GM12891 (cell line): ENCODE data around the gene EMX2.

ENCODE experiments used
- POLR2A ChIP-seq: IDR thresholded peaks from 2 replicates; pipeline ENCODE4 v1.6.1; 2011; ENCODE audit warnings: low read depth, low read length, control low read depth
- POU2F2 ChIP-seq: IDR thresholded peaks from 2 replicates; pipeline ENCODE4 v1.6.1; 2011; ENCODE audit warnings: low read depth, mild to moderate bottlenecking, control low read depth, low read length, moderate library complexity
- SPI1 ChIP-seq: IDR thresholded peaks from 2 replicates; pipeline ENCODE4 v1.6.1; 2011; ENCODE audit warnings: low read depth, low read length, control low read depth
- TAF1 ChIP-seq: IDR thresholded peaks from 2 replicates; pipeline ENCODE4 v1.6.1; 2011; ENCODE audit warnings: low read depth, low read length, control low read depth

DNA sequence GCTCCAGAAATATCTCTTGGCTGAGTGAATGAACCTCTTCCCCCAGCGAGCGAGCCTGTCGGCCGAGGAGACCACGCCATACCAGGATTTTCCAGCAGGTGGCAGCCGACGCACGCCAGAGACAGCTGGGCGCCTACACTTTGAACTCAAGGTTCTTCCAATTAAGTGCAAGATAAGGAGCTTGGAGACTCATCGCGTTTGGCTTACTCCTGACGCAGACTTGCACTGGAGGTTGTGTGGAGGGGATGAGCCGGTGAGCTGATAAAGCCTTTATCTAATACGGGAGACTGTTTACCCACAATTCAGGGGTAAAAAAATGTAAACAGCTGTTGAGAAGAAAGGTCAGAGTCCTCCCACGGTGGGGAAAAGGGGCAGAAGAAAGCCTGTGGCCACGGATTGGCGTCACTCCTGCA, 45.9 kb upstream of the EMX2 start:
- no peak for TF ChIP-seq POU2F2
- no peak for TF ChIP-seq POLR2A
- no peak for TF ChIP-seq TAF1
- no peak for TF ChIP-seq SPI1
